Glomerular endothelial cell (primary cell): ENCODE data around the gene ERFL. TPM values are rescaled to one million over a fixed set of nuclear protein-coding genes. Genes with fewer than 3 reads are reported as not detected.
"Not testable (repeated sequence)": the region's sequence is repeated elsewhere in the genome, so short reads cannot be mapped to it uniquely, and the experiment has no call there.

ENCODE experiments used
- DNase-seq: peaks from one replicate; pipeline ENCODE4 v3.0.0-alpha.2; 2011; ENCODE audit warnings: low read depth, low spot score; ENCODE audit errors: extremely low read depth
- total RNA-seq: library from RNA; depleted of rRNA; stranded (reverse); fragments of >200 nt; gene quantifications from 2 replicates; pipeline ENCODE4 v1.2.3, GENCODE V29; 2015

Gene ERFL
- total RNA-seq, 1 donor from 2014 or later = not detected

GRCh38 chr19:41879670-41880328 lies 48.5 kb downstream of the ERFL start:
- no peak for DNase-seq

- no peak for DNase-seq
Measured at GRCh38 chr19:41879080-41879479, 49.2 kb downstream of the ERFL start.

GRCh38 chr19:41877916-41878905 lies 50.0 kb downstream of the ERFL start:
- DNase-seq = no peak

GRCh38 chr19:41876847-41877832 lies 51.1 kb downstream of the ERFL start, which contains the start of gene CD79A:
TSS of gene CD79A (plus strand) at chr19:41877279. CDS start at chr19:41877305, 26 bp downstream.
- no peak for DNase-seq

- DNase-seq = not testable (repeated sequence)
Measured at GRCh38 chr19:41875973-41876372, 52.3 kb downstream of the ERFL start.

- DNase-seq = no peak
Measured at GRCh38 chr19:41872775-41873647, 55.2 kb downstream of the ERFL start.

GRCh38 chr19:41872384-41872774 lies 55.9 kb downstream of the ERFL start:
- no peak for DNase-seq

- no peak for DNase-seq
Measured at GRCh38 chr19:41871573-41872383, 56.5 kb downstream of the ERFL start.

- DNase-seq = no peak
Measured at GRCh38 chr19:41870401-41870873, 57.8 kb downstream of the ERFL start.

GRCh38 chr19:41869374-41869955 lies 58.8 kb downstream of the ERFL start:
- no peak for DNase-seq

GRCh38 chr19:41868989-41869300 lies 59.3 kb downstream of the ERFL start:
- DNase-seq = no peak

- DNase-seq = no peak
Measured at GRCh38 chr19:41868120-41868988, 59.9 kb downstream of the ERFL start.

- no peak for DNase-seq
Measured at GRCh38 chr19:41866284-41866683, 62.0 kb downstream of the ERFL start.

- DNase-seq = no peak
Measured at GRCh38 chr19:41864374-41864773, 63.9 kb downstream of the ERFL start.

GRCh38 chr19:41863209-41863931 lies 64.9 kb downstream of the ERFL start:
- no peak for DNase-seq

GRCh38 chr19:41862445-41862986 lies 65.7 kb downstream of the ERFL start:
- no peak for DNase-seq

GRCh38 chr19:41861846-41862245 lies 66.4 kb downstream of the ERFL start:
- DNase-seq = no peak
